Upper lobe of left lung (tissue), 4 donors: ENCODE measurements around the gene GPATCH11.

Source experiments
- CTCF ChIP-seq, 6 experiments: fragments of 450-650 bp in 4 of 6; fragments of 200-600 bp in 2 of 6; sonication (generic) in 2 of 6; IDR thresholded peaks; one replicate each; pipeline ENCODE4 v1.5.1; 2016 to 2019; ENCODE audit warnings: antibody characterized with exemption in 6 of 6
- EP300 ChIP-seq, 4 donors: sonication (generic); formaldehyde crosslinking; IDR thresholded peaks; one replicate each; pipeline ENCODE4 v1.5.1; 2017; ENCODE audit warnings: antibody characterized with exemption in 4 of 4, control low read depth in 2 of 4
- POLR2A ChIP-seq, 4 donors: fragments of 450-650 bp; IDR thresholded peaks; one replicate each; pipeline ENCODE4 v1.5.1; 2016 to 2017; ENCODE audit warnings: antibody characterized with exemption in 4 of 4, mild to moderate bottlenecking in 2 of 4

- TF ChIP-seq CTCF (IDR thresholded peaks at IDR 0.05) (no peak), EP300 (IDR thresholded peaks at IDR 0.05) (no peak), POLR2A (IDR thresholded peaks at IDR 0.05) (no peak)
These were observed 31.6 kb upstream of the GPATCH11 start for GRCh38 chr2:37052600-37053332.
